Retinal pigment epithelial cell (primary cell): ENCODE measurements around the gene FBXO21.
"Not testable (repeated sequence)": the region's sequence is repeated elsewhere in the genome, so short reads cannot be mapped to it uniquely, and the experiment has no call there.

Experiments used
- DNase-seq: peaks from one replicate; pipeline ENCODE4 v3.0.0-alpha.2; 2010; ENCODE audit warnings: low read depth
- H3K4me3 ChIP-seq: 2 replicates; pipeline ENCODE4 v1.5.1; 2011; ENCODE audit warnings: mild to moderate bottlenecking, low read length, control low read depth, moderate library complexity
- CTCF ChIP-seq: conservative IDR thresholded peaks from 2 replicates; pipeline ENCODE4 v1.5.1; 2011; ENCODE audit warnings: low read depth, low read length, control low read depth, inconsistent platforms

The FBXO21 gene

GRCh38 chr12:117109943-117110635, 80.2 kb downstream of the FBXO21 start:
- no peak overlapping the region for H3K4me3 ChIP-seq
- DNase-seq, result no peak
- TF ChIP-seq CTCF, result no peak

GRCh38 chr12:117105902-117106301, 84.4 kb downstream of the FBXO21 start:
- DNase-seq, result no peak
- no peak for TF ChIP-seq CTCF
- H3K4me3 ChIP-seq, result no peak overlapping the region

- H3K4me3 ChIP-seq, DNase-seq: not testable (repeated sequence)
Observed at GRCh38 chr12:117104003-117104402, 86.3 kb downstream of the FBXO21 start.

GRCh38 chr12:117102800-117103181, 87.5 kb downstream of the FBXO21 start:
- DNase-seq, result no peak
- no peak overlapping the region for H3K4me3 ChIP-seq
- TF ChIP-seq CTCF, result no peak

- no peak overlapping the region for H3K4me3 ChIP-seq
- no peak for TF ChIP-seq CTCF
- no peak for DNase-seq
Observed at GRCh38 chr12:117101953-117102799, 88.1 kb downstream of the FBXO21 start.

GRCh38 chr12:117100851-117101673, 89.2 kb downstream of the FBXO21 start:
- no peak for DNase-seq
- TF ChIP-seq CTCF, result no peak
- H3K4me3 ChIP-seq, result no peak overlapping the region

- H3K4me3 ChIP-seq, result no peak overlapping the region
- peak; percentile 33 for TF ChIP-seq CTCF
- no peak for DNase-seq
Observed at GRCh38 chr12:117100251-117100650, 90.0 kb downstream of the FBXO21 start.
